Loucy (cell line): ENCODE measurements around the gene METAP1.
"Not testable (repeated sequence)": the region's sequence is repeated elsewhere in the genome, so short reads cannot be mapped to it uniquely, and the experiment has no call there.

Source experiments
- H2AFZ ChIP-seq: fragments of 200-600 bp; sonication (generic); 2 replicates; pipeline ENCODE4 v1.6.0; 2016; ENCODE audit warnings: antibody characterized with exemption, mild to moderate bottlenecking, low read length, moderate library complexity
- H3F3A ChIP-seq: fragments of 200-600 bp; 2 replicates; pipeline ENCODE4 v1.6.0; 2016; ENCODE audit warnings: antibody characterized with exemption, low read depth, mild to moderate bottlenecking
- H3K27me3 ChIP-seq: fragments of 200-600 bp; sonication (generic); 2 replicates; pipeline ENCODE4 v1.6.1; 2014; ENCODE audit warnings: low read length, mild to moderate bottlenecking; ENCODE audit not compliant: insufficient read depth, poor library complexity, severe bottlenecking
- H3K36me3 ChIP-seq: fragments of 200-600 bp; sonication (generic); 2 replicates; pipeline ENCODE4 v1.6.1; 2016; ENCODE audit warnings: low read length; ENCODE audit not compliant: insufficient read depth
- H3K4me1 ChIP-seq: fragments of 200-600 bp; sonication (generic); 2 replicates; pipeline ENCODE4 v1.5.1; 2014; ENCODE audit warnings: low read length, mild to moderate bottlenecking; ENCODE audit not compliant: insufficient read depth, poor library complexity, severe bottlenecking
- H3K4me2 ChIP-seq: fragments of 200-600 bp; sonication (generic); 2 replicates; pipeline ENCODE4 v1.6.0; 2014; ENCODE audit warnings: antibody characterized with exemption, low read length, low read depth, mild to moderate bottlenecking; ENCODE audit not compliant: poor library complexity, severe bottlenecking
- H3K4me3 ChIP-seq: fragments of 200-600 bp; sonication (generic); 2 replicates; pipeline ENCODE4 v1.5.1; 2014; ENCODE audit warnings: low read length, mild to moderate bottlenecking, mixed read lengths; ENCODE audit not compliant: poor library complexity, severe bottlenecking
- H3K79me2 ChIP-seq: fragments of 200-600 bp; sonication (generic); 2 replicates; pipeline ENCODE4 v1.6.1; 2014; ENCODE audit warnings: low read length; ENCODE audit not compliant: insufficient read depth
- H3K9ac ChIP-seq: fragments of 200-600 bp; sonication (generic); 2 replicates; pipeline ENCODE4 v1.6.0; 2014; ENCODE audit warnings: mild to moderate bottlenecking, low read depth, low read length, moderate library complexity; ENCODE audit not compliant: poor library complexity, severe bottlenecking
- H3K9me2 ChIP-seq: fragments of 200-600 bp; sonication (generic); replicated peaks from 2 replicates; pipeline ENCODE4 v1.6.1; 2016; ENCODE audit warnings: low read depth, low read length, mixed read lengths
- H3K9me3 ChIP-seq: fragments of 200-600 bp; sonication (generic); 2 replicates; pipeline ENCODE4 v1.6.1; 2014; ENCODE audit warnings: mild to moderate bottlenecking, antibody characterized with exemption, low read length, low read depth; ENCODE audit not compliant: insufficient read depth
- H4K20me1 ChIP-seq: fragments of 200-600 bp; sonication (generic); 2 replicates; pipeline ENCODE4 v1.6.0; 2014; ENCODE audit warnings: antibody characterized with exemption, low read length, mild to moderate bottlenecking; ENCODE audit not compliant: insufficient read depth, poor library complexity, severe bottlenecking
- EZH2phosphoT487 ChIP-seq: fragments of 200-600 bp; IDR thresholded peaks from 2 replicates; pipeline ENCODE4 v1.6.1; 2018; ENCODE audit warnings: antibody characterized with exemption, mild to moderate bottlenecking, moderate library complexity, borderline replicate concordance
- TF ChIP-seq, protein P1 (sequence below): fragments of 200-600 bp; sonication (generic); conservative IDR thresholded peaks from 2 replicates; pipeline ENCODE4 v1.5.1; 2014; ENCODE audit warnings: mild to moderate bottlenecking, antibody characterized with exemption, low read length

The METAP1 gene

DNA sequence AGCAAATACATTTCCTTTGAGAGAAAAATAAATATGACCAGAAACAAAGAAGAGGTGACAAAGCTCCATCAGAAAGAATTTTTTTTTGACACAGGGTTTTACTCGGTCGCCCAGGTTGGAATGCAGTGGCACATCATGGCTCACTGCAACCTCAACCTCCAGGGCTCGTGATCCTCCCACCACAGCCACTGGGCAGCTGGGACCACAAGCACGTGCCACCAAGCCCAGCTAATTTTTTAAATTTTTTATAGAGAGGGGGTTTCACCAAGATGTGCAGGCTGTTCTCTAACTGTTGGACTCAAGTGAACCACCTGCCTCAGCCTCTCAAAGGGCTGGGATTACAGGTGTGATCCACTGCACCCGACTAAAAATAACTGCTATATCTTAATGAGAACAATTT lies 82.8 kb downstream of the METAP1 start:
- TF ChIP-seq, protein P1, sequence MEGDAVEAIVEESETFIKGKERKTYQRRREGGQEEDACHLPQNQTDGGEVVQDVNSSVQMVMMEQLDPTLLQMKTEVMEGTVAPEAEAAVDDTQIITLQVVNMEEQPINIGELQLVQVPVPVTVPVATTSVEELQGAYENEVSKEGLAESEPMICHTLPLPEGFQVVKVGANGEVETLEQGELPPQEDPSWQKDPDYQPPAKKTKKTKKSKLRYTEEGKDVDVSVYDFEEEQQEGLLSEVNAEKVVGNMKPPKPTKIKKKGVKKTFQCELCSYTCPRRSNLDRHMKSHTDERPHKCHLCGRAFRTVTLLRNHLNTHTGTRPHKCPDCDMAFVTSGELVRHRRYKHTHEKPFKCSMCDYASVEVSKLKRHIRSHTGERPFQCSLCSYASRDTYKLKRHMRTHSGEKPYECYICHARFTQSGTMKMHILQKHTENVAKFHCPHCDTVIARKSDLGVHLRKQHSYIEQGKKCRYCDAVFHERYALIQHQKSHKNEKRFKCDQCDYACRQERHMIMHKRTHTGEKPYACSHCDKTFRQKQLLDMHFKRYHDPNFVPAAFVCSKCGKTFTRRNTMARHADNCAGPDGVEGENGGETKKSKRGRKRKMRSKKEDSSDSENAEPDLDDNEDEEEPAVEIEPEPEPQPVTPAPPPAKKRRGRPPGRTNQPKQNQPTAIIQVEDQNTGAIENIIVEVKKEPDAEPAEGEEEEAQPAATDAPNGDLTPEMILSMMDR, result no peak
- no peak for TF ChIP-seq EZH2phosphoT487
- Histone ChIP-seq H2AFZ (no peak overlapping the region), H3K27me3 (no peaks in the 10 kb centered on the region), H3K9me2 (no peaks in the 10 kb centered on the region), H3K4me2 (no peak overlapping the region), H3K9me3 (no peaks in the 10 kb centered on the region), H4K20me1 (peaks cover 13% of the 10 kb centered on the region), H3F3A (no peaks in the 10 kb centered on the region), H3K79me2 (peaks cover 16% of the 10 kb centered on the region; the same call in 1 of the 2 replicates), H3K36me3 (peaks cover 74% of the 10 kb centered on the region), H3K9ac (no peak overlapping the region), H3K4me3 (no peak overlapping the region), H3K4me1 (peaks cover 9% of the 10 kb centered on the region)

DNA sequence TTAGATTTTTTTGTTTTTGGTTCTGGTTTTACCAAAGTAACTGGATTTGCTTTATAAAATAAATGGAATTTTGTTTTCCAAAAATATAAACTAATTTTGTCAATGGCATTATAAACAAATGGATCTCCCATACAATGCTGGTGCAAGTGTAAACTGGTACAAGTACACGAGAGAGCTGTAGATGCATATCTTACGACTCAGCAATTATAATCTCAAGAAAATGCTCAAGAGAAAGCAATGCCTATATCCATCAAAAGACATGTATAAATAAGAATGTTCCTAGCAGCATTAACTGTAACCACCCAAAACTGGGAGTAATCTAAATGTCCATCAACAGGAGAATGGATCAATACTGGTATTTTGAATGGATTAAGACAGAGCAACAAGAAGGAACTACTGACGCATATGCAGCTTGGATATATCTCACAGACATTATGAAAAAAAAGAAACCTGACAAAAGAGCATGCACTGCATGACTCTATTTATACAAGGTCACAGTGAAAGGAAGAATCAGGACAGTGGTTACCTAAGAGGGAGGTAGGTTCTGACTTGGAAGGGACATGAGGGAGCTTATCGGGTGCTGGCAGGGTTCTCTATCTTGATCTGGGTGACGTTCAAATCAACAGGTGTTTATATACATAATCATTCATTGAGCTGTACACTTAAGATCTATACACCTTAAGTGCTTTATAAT lies 83.6 kb downstream of the METAP1 start:
- Histone ChIP-seq H3K4me3 (no peak overlapping the region), H3K27me3 (no peaks in the 10 kb centered on the region), H3K9ac (no peak overlapping the region), H2AFZ (no peak overlapping the region), H3K4me1 (peaks cover 13% of the 10 kb centered on the region), H3K9me3 (no peaks in the 10 kb centered on the region), H3K4me2 (no peak overlapping the region), H3K9me2 (no peaks in the 10 kb centered on the region), H3K79me2 (peaks cover 12% of the 10 kb centered on the region; the same call in 1 of the 2 replicates), H4K20me1 (peaks cover 13% of the 10 kb centered on the region), H3F3A (no peaks in the 10 kb centered on the region), H3K36me3 (peaks cover 73% of the 10 kb centered on the region)
- TF ChIP-seq, protein P1, result no peak
- no peak for TF ChIP-seq EZH2phosphoT487

DNA sequence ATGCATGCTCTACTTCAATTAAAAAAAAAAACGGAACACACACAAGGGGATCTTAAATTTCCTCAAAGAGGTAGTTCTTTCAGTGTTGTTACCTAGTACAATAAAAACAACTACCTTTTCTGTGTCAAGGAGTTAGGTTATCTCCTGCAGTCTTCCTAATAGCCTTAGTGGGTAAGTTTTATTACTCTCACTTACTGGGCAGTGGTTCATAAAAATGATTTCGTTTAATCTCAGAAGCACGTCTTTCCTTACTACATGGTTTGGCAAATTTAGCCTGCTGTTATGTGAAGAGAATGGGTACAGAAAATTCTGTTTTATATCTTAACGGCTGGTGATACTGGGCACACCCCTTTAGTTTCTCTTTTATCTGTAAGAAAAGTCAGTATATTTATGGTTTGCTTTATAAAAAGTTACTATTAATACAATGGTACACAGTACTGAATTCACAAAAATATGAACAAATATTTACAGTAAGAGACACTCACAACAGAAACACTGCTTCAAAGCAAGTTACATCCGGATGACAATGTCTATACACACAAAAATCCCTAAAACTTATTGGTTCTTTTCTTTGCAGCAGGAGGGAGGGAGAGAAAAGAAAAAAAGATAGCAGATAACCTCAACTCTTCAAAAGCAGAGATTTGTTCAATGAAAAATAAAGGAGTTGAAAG lies 84.2 kb downstream of the METAP1 start:
- H3K79me2 ChIP-seq, result peaks cover 19% of the 10 kb centered on the region; the same call in 1 of the 2 replicates
- H3K4me2 ChIP-seq, result peak overlapping the region; percentile 25
- H3F3A ChIP-seq, result no peaks in the 10 kb centered on the region
- H3K9me3 ChIP-seq, result no peaks in the 10 kb centered on the region
- no peak for TF ChIP-seq EZH2phosphoT487
- TF ChIP-seq, protein P1, result no peak
- H3K4me1 ChIP-seq, result peaks cover 13% of the 10 kb centered on the region
- no peaks in the 10 kb centered on the region for H3K9me2 ChIP-seq
- H2AFZ ChIP-seq, result no peak overlapping the region
- H4K20me1 ChIP-seq, result peaks cover 13% of the 10 kb centered on the region
- no peak overlapping the region for H3K9ac ChIP-seq
- H3K4me3 ChIP-seq, result no peak overlapping the region
- peaks cover 77% of the 10 kb centered on the region for H3K36me3 ChIP-seq
- H3K27me3 ChIP-seq, result no peaks in the 10 kb centered on the region

DNA sequence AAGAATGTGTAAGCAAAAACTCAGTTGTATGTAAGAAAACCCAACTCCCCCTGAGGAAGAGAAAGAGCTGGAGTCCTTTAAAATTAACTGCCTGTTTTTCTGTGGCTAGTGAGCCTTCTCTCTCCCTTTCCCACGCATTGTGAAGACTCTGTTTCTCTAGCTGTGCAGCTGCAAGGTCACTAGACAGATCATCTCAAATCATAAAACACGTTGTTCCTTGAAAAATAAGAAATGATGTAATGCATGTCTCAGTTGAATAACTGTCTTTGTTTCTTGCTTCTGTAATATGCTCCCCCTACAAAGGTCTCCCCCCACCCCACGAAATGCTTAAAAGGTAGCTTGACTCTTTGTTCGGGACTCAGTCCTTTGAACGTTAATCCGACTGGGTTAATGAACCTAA lies 85.3 kb downstream of the METAP1 start:
- H3K36me3 ChIP-seq, result peaks cover 69% of the 10 kb centered on the region
- H3K9me3 ChIP-seq, H3K27me3 ChIP-seq, H3K9me2 ChIP-seq, H3K4me3 ChIP-seq, H2AFZ ChIP-seq, H3K9ac ChIP-seq, H3F3A ChIP-seq: not testable (repeated sequence)
- peaks cover 18% of the 10 kb centered on the region for H3K4me1 ChIP-seq
- peak overlapping the region; percentile 25 for H3K4me2 ChIP-seq
- H4K20me1 ChIP-seq, result peaks cover 13% of the 10 kb centered on the region
- peaks cover 30% of the 10 kb centered on the region for H3K79me2 ChIP-seq
